Fibroblast of skin of left biceps (primary cell): Measurements from ENCODE around the gene ROGDI.
A peak's percentile ranks its signal among the peaks of the same experiment; 100 is the strongest.

Experiments
- DNase-seq, 2 experiments: peaks; one replicate each; pipeline ENCODE4 v3.0.0-alpha.2; 2013; ENCODE audit warnings: low read depth in 2 of 2

The ROGDI gene

GRCh38 chr16:4814046-4814445, 11.6 kb upstream of the ROGDI start:
- no peak for DNase-seq

GRCh38 chr16:4813251-4814003, 11.0 kb upstream of the ROGDI start:
- DNase-seq = no peak

GRCh38 chr16:4811773-4812172, 9.3 kb upstream of the ROGDI start:
- no peak for DNase-seq

- DNase-seq = no peak
Observed at GRCh38 chr16:4811242-4811641, 8.8 kb upstream of the ROGDI start.

- DNase-seq = no peak
Observed at GRCh38 chr16:4806280-4806679, 3.8 kb upstream of the ROGDI start.

- no peak for DNase-seq
Observed at GRCh38 chr16:4805231-4805630, 2.8 kb upstream of the ROGDI start.

GRCh38 chr16:4803898-4804762, 1.7 kb upstream of the ROGDI start:
- no peak for DNase-seq

- no peak for DNase-seq
Observed at GRCh38 chr16:4803401-4803844, 990 bp upstream of the ROGDI start.

GRCh38 chr16:4802659-4803287, 340 bp upstream of the ROGDI start:
- DNase-seq = peak; percentile 71 to 72

- no peak for DNase-seq
Observed at GRCh38 chr16:4801051-4801961, 1.1 kb downstream of the ROGDI start.

- no peak for DNase-seq
Observed at GRCh38 chr16:4800290-4801041, 2.0 kb downstream of the ROGDI start.

GRCh38 chr16:4799171-4799855, 3.1 kb downstream of the ROGDI start:
- DNase-seq = no peak

GRCh38 chr16:4798456-4798855, 4.0 kb downstream of the ROGDI start:
- DNase-seq = no peak

- DNase-seq = no peak
Observed at GRCh38 chr16:4797805-4798252, 4.6 kb downstream of the ROGDI start.

- no peak for DNase-seq
Observed at GRCh38 chr16:4796982-4797804, 5.2 kb downstream of the ROGDI start.

- DNase-seq = no peak
Observed at GRCh38 chr16:4795828-4796572, 6.4 kb downstream of the ROGDI start.

GRCh38 chr16:4795181-4795827, 7.1 kb downstream of the ROGDI start, which contains the start of gene SMIM22:
SMIM22 (plus strand) TSS chr16:4795369; CDS start chr16:4795735, 366 bp downstream.
- no peak for DNase-seq
